KBM-7 (cell line): ENCODE measurements around the gene PML.

ENCODE experiments used
- DNase-seq: peaks from one replicate; pipeline ENCODE4 v3.0.0-alpha.2; 2015
- in situ Hi-C: fragments of 300-500 bp; cut with MboI; formaldehyde crosslinking; loops from 2 replicates; pipeline ENCODE4 v1.14.3; 2020; ENCODE audit warnings: low sequenced_read_pairs, low pct_unique_long_range_greater_than_20kb, mixed read lengths

The PML gene

GRCh38 chr15:73993211-73993994, 1.1 kb upstream of the PML start:
- in situ Hi-C loops, result no loop called here

DNA sequence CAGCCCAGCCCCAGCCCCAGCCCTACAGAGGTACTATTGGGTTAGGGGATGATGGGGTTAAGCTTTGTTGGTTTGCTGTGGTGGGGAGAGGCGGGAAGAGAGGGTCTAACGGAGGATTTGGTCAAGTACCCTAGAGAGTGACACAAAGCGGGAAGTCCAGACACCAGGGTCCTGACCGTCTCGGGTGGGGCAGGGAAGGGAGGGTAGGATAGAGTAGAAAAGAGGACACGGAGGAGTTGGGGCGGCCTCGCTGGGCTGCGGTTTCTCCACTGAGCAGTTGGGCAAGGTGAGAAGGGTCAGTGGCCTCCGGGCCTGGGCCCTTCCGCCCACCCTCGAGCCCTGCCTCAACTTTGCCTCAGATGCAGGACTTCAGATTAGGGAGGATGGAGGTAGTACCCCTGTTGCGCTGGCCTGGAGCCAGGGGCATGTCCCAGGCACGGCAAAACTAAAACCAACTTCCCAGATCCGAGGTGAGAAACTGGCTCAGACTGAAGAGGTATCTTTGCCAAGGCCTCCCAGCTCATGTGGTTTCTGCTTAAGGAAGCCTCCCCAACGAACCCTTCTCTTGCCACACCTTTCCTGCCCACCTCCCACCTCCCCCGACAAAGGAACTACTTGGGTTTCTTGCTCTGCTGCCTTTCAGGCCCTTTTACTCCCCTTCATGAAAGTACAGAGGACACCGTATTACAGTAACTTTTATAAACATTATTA, 551 bp downstream of the PML start:
- in situ Hi-C loops, result no loop called here
- DNase-seq, result peak; percentile 93

More at GRCh38 chr15:73993211-73993994, 1.1 kb upstream of the PML start:
- DNase-seq, result no peak

DNA sequence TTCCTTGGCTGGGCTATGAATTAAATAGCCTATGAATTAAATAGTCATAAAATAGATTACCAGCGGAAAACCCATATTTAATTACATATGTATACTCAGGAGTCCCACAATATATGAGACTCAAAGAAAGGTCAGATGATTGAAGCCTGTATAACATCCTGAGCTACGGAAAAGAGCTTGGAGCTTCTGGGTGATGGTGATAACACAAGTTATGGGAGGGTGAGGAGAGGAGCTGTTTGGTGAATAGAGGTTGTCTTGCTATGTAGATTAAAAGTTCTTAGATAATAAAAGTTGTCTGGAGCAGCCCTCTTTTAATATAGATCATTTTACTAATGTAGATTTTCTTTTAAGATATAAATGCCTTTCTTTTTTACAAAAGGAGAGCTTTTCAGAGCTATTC, 1.8 kb downstream of the PML start:
- DNase-seq, result no peak
- in situ Hi-C loops, result no loop called here

DNA sequence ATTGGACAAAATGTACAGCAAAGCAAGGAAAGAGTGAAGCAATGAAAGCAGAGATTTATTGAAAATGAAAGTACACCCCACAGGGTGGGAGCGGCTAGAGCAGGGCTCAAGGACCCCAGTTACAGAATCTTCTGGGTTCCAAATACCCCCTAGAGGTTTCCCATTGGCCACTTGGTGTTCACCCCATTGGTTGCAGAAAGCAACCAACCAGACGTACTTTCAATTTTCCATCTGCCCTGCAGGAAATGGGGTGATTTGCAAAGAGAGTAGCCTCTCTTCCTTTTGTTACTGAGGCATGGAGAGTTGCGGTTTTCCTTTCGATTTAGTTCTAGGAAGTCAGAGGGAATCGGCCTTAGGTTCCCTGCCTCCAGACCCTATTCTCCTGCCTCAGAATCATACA, 2.4 kb downstream of the PML start:
- peak; percentile 90 for DNase-seq
- in situ Hi-C loops, result no loop called here

DNA sequence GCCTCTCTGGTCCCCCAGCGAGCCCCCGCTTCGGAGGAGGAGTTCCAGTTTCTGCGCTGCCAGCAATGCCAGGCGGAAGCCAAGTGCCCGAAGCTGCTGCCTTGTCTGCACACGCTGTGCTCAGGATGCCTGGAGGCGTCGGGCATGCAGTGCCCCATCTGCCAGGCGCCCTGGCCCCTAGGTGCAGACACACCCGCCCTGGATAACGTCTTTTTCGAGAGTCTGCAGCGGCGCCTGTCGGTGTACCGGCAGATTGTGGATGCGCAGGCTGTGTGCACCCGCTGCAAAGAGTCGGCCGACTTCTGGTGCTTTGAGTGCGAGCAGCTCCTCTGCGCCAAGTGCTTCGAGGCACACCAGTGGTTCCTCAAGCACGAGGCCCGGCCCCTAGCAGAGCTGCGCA, 3.5 kb downstream of the PML start:
- in situ Hi-C loops, result no loop called here

DNA sequence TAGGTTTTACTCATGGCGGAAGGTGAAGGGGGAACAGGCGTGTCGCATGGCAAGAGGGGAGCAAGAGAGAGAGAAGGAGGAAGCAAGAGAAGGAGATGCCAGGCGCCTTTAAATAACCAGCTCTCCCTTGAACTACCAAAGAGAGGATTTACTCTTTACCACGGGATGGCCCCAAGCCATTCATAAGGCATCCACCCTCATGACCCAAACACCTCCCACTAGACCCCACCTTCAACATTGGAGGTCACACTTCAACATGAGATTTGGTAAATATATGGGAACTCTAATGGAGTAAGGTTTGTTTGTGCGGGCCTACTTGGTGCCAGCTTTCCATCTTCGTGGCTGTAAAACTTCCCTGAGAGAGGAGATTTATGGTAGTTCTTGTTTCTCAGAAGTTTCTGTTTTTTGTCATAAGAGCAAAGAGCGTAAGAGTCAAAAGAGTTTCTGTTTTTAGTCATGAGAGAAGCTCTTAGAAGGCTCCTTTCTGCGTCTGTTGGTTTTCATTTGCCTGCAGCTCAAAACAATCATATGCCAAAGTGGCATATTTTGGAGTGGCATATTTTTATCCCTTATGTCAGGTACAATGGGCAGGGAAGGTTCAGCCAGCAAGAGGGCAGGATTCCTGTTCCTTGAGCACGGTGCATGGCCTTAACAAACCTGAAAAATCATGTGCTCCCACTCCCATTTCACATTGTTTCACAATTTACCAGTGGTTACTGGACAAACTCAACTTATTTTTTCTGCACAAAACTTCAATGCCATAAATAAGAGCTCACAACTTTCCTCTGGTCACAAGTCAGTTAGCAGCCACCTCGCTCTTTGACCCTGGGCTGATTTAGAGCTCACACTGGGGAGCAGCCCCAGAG, 12.5 kb downstream of the PML start:
- no peak for DNase-seq
- in situ Hi-C loops, result no loop called here

More for the DNA sequence above, 3.5 kb downstream of the PML start:
- DNase-seq, result no peak

- DNase-seq, result peak; percentile 62
- in situ Hi-C loops, result no loop called here
Observed at GRCh38 chr15:74007820-74008371, 13.4 kb downstream of the PML start.

- in situ Hi-C loops, result no loop called here
- no peak for DNase-seq
Observed at GRCh38 chr15:74008901-74009300, 14.4 kb downstream of the PML start.

- in situ Hi-C loops, result no loop called here
- no peak for DNase-seq
Observed at GRCh38 chr15:74010929-74011540, 16.5 kb downstream of the PML start.

GRCh38 chr15:74011610-74012009, 17.1 kb downstream of the PML start:
- in situ Hi-C loops, result no loop called here

DNA sequence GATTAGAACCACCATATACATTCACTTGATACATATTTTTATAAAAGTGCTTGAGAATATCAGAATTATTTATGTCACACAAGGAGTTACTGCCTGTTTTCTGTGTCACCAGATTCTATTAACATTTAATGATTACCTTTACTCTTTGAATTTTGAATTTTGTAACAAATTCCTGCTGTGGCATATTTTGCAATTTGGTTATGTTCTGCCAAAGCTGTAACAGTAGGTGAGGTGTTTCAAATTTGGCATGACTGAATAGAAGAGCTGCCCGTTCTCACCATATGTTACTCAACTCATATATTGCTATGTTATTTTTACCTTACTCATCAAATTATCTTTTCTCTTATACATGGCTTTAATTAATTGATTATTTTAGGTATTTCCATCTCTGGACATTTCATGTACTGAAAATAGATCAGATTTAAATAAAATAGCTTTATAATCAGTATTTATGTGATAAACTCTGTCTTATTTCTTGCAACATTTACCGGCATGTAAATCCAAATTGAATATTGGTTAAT, 18.9 kb downstream of the PML start:
- in situ Hi-C loops, result no loop called here
- no peak for DNase-seq

More at GRCh38 chr15:74011610-74012009, 17.1 kb downstream of the PML start:
- DNase-seq, result no peak

DNA sequence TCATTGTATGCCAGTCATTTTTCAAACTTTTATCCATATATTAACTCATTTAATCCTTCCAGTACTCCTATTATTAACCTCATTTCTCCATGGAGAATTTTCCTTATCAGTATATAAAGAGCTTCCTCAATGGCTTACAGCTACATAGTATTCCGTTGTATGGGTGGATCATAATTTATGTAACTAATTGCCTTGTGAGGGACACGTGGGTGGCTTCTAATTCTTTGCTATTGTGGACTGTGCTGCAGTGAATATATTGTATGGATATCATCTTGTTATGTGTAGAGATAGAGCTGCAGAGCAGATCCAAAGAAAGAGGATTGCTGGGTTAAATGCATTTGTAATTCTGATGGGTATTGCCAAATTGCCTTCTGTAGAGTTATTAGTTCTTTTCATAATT, 25.2 kb downstream of the PML start:
- in situ Hi-C loops, result no loop called here
- no peak for DNase-seq

DNA sequence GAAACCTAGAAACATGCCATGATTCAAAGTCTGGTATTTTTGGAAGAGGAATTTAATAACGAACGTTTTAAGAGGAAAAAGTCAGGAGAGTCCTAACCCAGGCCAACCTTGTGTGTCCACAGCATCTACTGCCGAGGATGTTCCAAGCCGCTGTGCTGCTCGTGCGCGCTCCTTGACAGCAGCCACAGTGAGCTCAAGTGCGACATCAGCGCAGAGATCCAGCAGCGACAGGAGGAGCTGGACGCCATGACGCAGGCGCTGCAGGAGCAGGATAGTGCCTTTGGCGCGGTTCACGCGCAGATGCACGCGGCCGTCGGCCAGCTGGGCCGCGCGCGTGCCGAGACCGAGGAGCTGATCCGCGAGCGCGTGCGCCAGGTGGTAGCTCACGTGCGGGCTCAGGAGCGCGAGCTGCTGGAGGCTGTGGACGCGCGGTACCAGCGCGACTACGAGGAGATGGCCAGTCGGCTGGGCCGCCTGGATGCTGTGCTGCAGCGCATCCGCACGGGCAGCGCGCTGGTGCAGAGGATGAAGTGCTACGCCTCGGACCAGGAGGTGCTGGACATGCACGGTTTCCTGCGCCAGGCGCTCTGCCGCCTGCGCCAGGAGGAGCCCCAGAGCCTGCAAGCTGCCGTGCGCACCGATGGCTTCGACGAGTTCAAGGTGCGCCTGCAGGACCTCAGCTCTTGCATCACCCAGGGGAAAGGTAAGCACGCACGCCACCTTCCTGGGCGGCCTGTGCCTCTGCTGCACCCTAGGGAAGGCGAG, 28.4 kb downstream of the PML start:
- in situ Hi-C loops, result no loop called here
- DNase-seq, result no peak

DNA sequence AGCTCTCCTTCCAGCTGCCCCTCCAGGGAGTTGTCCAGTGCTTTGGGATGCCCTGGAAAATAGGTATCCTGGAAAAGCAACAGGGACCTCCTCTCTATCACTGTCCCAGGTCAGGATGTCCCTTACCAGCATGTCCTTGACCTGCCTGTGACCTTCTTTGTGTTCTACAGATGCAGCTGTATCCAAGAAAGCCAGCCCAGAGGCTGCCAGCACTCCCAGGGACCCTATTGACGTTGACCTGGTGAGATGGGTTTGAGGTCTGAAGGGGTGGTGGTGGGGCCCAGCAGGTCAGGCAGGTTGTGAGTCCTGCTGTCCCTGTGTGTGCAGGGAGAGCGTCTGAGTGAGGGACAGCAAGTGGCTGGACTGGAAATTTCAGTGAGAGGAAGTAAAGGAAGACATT, 30.2 kb downstream of the PML start:
- no peak for DNase-seq
- in situ Hi-C loops, result no loop called here

DNA sequence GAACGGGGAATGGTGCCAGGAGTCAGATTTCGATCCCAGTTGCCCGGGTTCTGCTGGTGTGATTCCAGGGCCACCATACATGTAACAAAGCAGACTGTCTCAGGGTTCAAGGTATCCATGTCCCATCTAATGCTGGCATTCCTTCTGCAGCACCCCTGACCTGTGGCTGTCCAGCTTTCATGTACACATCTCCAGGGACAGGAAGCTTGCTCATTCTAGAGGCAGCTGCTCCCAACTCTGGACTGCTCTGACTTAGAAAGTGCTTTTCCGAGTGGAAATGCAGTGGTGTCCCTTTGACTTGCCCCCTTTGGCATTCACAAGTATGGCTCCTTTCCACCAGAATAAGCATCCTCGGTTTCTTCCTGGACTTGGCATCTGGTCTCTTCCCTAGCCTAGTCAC, 30.9 kb downstream of the PML start:
- DNase-seq, result no peak
- in situ Hi-C loops, result no loop called here

DNA sequence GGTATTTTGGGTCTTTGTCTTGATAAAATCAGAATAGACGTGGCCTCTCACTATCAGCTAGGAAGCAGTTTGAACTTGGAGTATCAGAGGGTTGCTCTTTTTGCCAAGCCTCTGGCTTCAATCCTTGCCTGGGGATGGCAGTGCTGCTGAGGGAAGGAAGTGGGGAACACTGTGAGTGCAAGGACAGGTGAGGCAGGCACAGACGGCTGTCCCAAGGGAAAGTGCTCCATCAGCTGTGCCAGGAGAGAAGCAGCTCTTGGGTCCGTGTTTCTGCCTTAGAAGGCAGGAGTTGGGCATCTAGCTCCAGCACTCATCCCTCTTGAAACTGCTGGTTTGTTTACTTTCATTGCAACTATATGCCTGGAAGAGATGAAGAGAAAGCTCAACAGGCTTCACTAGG, 33.2 kb downstream of the PML start:
- DNase-seq, result no peak

DNA sequence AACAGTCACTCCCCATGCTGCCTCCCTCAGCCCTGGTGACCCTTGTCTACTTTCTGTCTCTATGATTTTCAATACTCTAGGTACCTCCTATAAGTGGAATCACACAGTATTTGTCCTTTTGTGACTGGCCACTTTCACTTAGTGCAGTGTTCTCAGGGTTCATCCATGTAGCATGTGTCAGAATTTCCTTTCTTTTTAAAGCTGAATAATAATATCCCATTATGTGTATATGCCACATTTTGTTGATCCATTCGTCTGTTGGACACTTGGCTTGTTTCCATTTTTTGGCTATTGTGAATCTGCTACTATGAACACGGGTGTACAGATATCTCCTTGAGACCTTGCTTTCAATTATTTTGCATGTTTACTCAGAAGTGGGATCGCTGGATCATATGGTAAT, 34.1 kb downstream of the PML start:
- in situ Hi-C loops, result no loop called here
- no peak for DNase-seq

More for the DNA sequence above, 33.2 kb downstream of the PML start:
- in situ Hi-C loops, result no loop called here

DNA sequence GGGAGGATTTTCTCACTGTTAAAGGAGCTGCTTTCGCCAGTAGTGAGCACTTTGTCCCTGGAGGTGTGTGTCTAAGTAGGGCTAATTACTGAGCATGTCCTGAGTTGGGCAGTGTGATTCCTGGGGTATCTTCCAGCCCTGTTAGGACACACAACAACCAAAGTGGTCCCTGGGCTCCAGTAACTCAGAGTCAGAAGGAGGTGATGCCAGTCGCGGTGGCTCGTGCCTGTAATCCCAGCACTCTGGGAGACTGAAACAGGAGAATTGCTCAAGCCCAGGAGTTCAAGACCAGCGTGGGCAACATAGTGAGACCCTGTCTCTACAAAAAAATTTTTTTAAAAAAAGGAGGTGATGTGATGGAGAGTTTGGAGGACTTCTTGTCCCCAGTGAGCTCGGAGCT, 37.5 kb downstream of the PML start:
- no peak for DNase-seq
- in situ Hi-C loops, result no loop called here
